MM.1S (cell line): Measurements from ENCODE around the gene TOR1AIP1.

ENCODE experiments used
- DNase-seq: peaks from one replicate; pipeline ENCODE4 v3.0.0-alpha.2; 2015
- H2AFZ ChIP-seq: fragments of 300-600 bp; sonication (generic); 2 replicates; pipeline ENCODE4 v1.6.0; 2016; ENCODE audit warnings: antibody characterized with exemption, low read length
- H3F3A ChIP-seq: fragments of 300-600 bp; sonication (generic); 2 replicates; pipeline ENCODE4 v1.6.1; 2016; ENCODE audit warnings: mild to moderate bottlenecking, antibody characterized with exemption, low read length, moderate library complexity, mixed read lengths; ENCODE audit not compliant: insufficient read depth
- H3K27ac ChIP-seq: fragments of 300-600 bp; sonication (generic); 2 replicates; pipeline ENCODE4 v1.5.1; 2016; ENCODE audit warnings: mild to moderate bottlenecking, low read length
- H3K27me3 ChIP-seq: fragments of 300-600 bp; sonication (generic); replicated peaks from 2 replicates; pipeline ENCODE4 v1.6.0; 2016; ENCODE audit warnings: low read length; ENCODE audit not compliant: insufficient read depth
- H3K36me3 ChIP-seq: fragments of 300-600 bp; sonication (generic); replicated peaks from 2 replicates; pipeline ENCODE4 v1.6.1; 2016; ENCODE audit warnings: mild to moderate bottlenecking, low read length, mixed read lengths; ENCODE audit not compliant: insufficient read depth
- H3K4me1 ChIP-seq: fragments of 300-600 bp; sonication (generic); 2 replicates; pipeline ENCODE4 v1.6.1; 2016; ENCODE audit warnings: low read length, mixed read lengths
- H3K4me2 ChIP-seq: fragments of 300-600 bp; sonication (generic); 2 replicates; pipeline ENCODE4 v1.6.0; 2016; ENCODE audit warnings: low read depth, low read length
- H3K4me3 ChIP-seq: fragments of 300-600 bp; sonication (generic); 2 replicates; pipeline ENCODE4 v1.5.1; 2016; ENCODE audit warnings: low read length, mixed read lengths
- H3K79me2 ChIP-seq: fragments of 300-600 bp; sonication (generic); 2 replicates; pipeline ENCODE4 v1.6.1; 2016; ENCODE audit warnings: mixed run types, low read length, mixed read lengths
- H3K9ac ChIP-seq: fragments of 300-600 bp; sonication (generic); 2 replicates; pipeline ENCODE4 v1.6.1; 2016; ENCODE audit warnings: low read length, mixed read lengths
- H3K9me2 ChIP-seq: fragments of 300-600 bp; sonication (generic); replicated peaks from 2 replicates; pipeline ENCODE4 v1.6.1; 2016; ENCODE audit warnings: mild to moderate bottlenecking, low read length, mixed read lengths; ENCODE audit not compliant: insufficient read depth
- H3K9me3 ChIP-seq: fragments of 300-600 bp; sonication (generic); replicated peaks from 2 replicates; pipeline ENCODE4 v1.6.1; 2016; ENCODE audit warnings: mild to moderate bottlenecking, low read length, mixed read lengths; ENCODE audit not compliant: insufficient read depth
- H4K20me1 ChIP-seq: fragments of 300-600 bp; sonication (generic); 2 replicates; pipeline ENCODE4 v1.6.1; 2016; ENCODE audit warnings: mild to moderate bottlenecking, low read length, moderate library complexity, mixed read lengths; ENCODE audit not compliant: insufficient read depth
- CTCF ChIP-seq: fragments of 300-600 bp; sonication (generic); IDR thresholded peaks from 2 replicates; pipeline ENCODE4 v1.5.1; 2016; ENCODE audit warnings: antibody characterized with exemption, low read length, mixed read lengths
- EZH2 ChIP-seq: fragments of 300-600 bp; sonication (generic); optimal IDR thresholded peaks from 2 replicates; pipeline ENCODE3; 2017; ENCODE audit warnings: low read depth, mild to moderate bottlenecking, antibody characterized with exemption, low read length, mixed read lengths
- EZH2phosphoT487 ChIP-seq: fragments of 300-600 bp; sonication (generic); IDR thresholded peaks from 2 replicates; pipeline ENCODE4 v1.6.1; 2018; ENCODE audit warnings: antibody characterized with exemption, low read length

Gene TOR1AIP1

GRCh38 chr1:179935909-179936496, 53.9 kb downstream of the TOR1AIP1 start:
- no peak overlapping the region for H3K27ac ChIP-seq
- TF ChIP-seq CTCF = no peak
- no peak for TF ChIP-seq EZH2phosphoT487
- TF ChIP-seq EZH2 = no peak
- no peaks in the 10 kb centered on the region for H3K79me2 ChIP-seq
- no peaks in the 10 kb centered on the region for H3K9me2 ChIP-seq
- H3K27me3 ChIP-seq = no peaks in the 10 kb centered on the region
- no peaks in the 10 kb centered on the region for H3K9me3 ChIP-seq
- no peak overlapping the region for H3K4me2 ChIP-seq
- no peak for DNase-seq
- H3K9ac ChIP-seq = no peak overlapping the region
- H3K4me1 ChIP-seq = no peaks in the 10 kb centered on the region
- no peaks in the 10 kb centered on the region for H4K20me1 ChIP-seq
- no peak overlapping the region for H2AFZ ChIP-seq
- no peak overlapping the region for H3K4me3 ChIP-seq
- no peaks in the 10 kb centered on the region for H3K36me3 ChIP-seq
- H3F3A ChIP-seq = no peaks in the 10 kb centered on the region

GRCh38 chr1:179937668-179938254, 55.7 kb downstream of the TOR1AIP1 start:
- Histone ChIP-seq H3K9ac (no peak overlapping the region), H3K36me3 (no peaks in the 10 kb centered on the region), H3K4me3 (no peak overlapping the region), H3K9me2 (no peaks in the 10 kb centered on the region), H3K4me2 (no peak overlapping the region), H4K20me1 (no peaks in the 10 kb centered on the region), H3K79me2 (no peaks in the 10 kb centered on the region), H2AFZ (no peak overlapping the region), H3K4me1 (no peaks in the 10 kb centered on the region), H3K9me3 (no peaks in the 10 kb centered on the region), H3K27me3 (no peaks in the 10 kb centered on the region), H3K27ac (no peak overlapping the region), H3F3A (no peaks in the 10 kb centered on the region)
- TF ChIP-seq EZH2 = no peak
- TF ChIP-seq EZH2phosphoT487 = no peak
- TF ChIP-seq CTCF = no peak
- no peak for DNase-seq

- Histone ChIP-seq H3K4me3 (no peak overlapping the region), H3K9me3 (no peaks in the 10 kb centered on the region), H3K9ac (no peak overlapping the region), H3K79me2 (no peaks in the 10 kb centered on the region), H3F3A (no peaks in the 10 kb centered on the region), H3K4me1 (no peaks in the 10 kb centered on the region), H3K27me3 (no peaks in the 10 kb centered on the region), H4K20me1 (no peaks in the 10 kb centered on the region), H3K36me3 (no peaks in the 10 kb centered on the region), H3K9me2 (no peaks in the 10 kb centered on the region), H2AFZ (no peak overlapping the region), H3K27ac (no peak overlapping the region), H3K4me2 (no peak overlapping the region)
- no peak for DNase-seq
- TF ChIP-seq EZH2phosphoT487 = no peak
- TF ChIP-seq CTCF = no peak
- TF ChIP-seq EZH2 = no peak
These were observed 56.7 kb downstream of the TOR1AIP1 start for GRCh38 chr1:179938752-179939151.
